Measurements from ENCODE around the gene SYTL3.

GRCh38 chr6:158649289-158650143 is at the start of gene SYTL3:
- no peak for TF ChIP-seq CTCF (optimal IDR thresholded peaks at IDR 0.05 in 1 of 3, IDR thresholded peaks at IDR 0.05 in 1 of 3, conservative IDR thresholded peaks at IDR 0.05 in 1 of 3; ENCODE audit: extremely low read depth in 1 of 3, insufficient read depth in 2 of 3, low read length in 3 of 3)
- no peak for TF ChIP-seq EZH2 (IDR thresholded peaks at IDR 0.05; ENCODE audit: low read length)

Data from keratinocyte (primary cell).